ENCODE results near the gene ENAH. TPM values are rescaled to one million over a fixed set of nuclear protein-coding genes. Genes with fewer than 3 reads are reported as not detected.
"Not testable (repeated sequence)": the region's sequence is repeated elsewhere in the genome, so short reads cannot be mapped to it uniquely, and the experiment has no call there.

ENAH gene
- total and polyA plus RNA-seq, 2 donors (not counting 1 experiment from before 2014, with no cell fraction given), result 85.0 to 210 TPM

- H2AFZ ChIP-seq (ENCODE audit: low read length), result no peak overlapping the region
- no peak overlapping the region for H3K27ac ChIP-seq (ENCODE audit: insufficient read depth, low read length)
- H3K27me3 ChIP-seq (ENCODE audit: control insufficient read depth, insufficient read depth, low read length), result no peaks in the 10 kb centered on the region
- no peak overlapping the region for H3K9ac ChIP-seq (ENCODE audit: insufficient read depth, low read length)
- no peaks in the 10 kb centered on the region for H3K79me2 ChIP-seq (ENCODE audit: control insufficient read depth, insufficient read depth, low read length)
- peak in 1 of 2 donors; percentile 32 for DNase-seq (ENCODE audit: low read depth in 2 of 2)
- H3K4me2 ChIP-seq (ENCODE audit: extremely low read depth, insufficient read depth, low read length), result no peak overlapping the region
- H3K4me1 ChIP-seq (ENCODE audit: control insufficient read depth, extremely low read depth, insufficient read depth, low read length), result no peaks in the 10 kb centered on the region
- H4K20me1 ChIP-seq (ENCODE audit: control insufficient read depth, extremely low read depth, insufficient read depth, low read length), result no peaks in the 10 kb centered on the region
- peaks cover 5% of the 10 kb centered on the region for H3K36me3 ChIP-seq (ENCODE audit: control insufficient read depth, insufficient read depth, low read length)
- H3K9me3 ChIP-seq (ENCODE audit: control insufficient read depth, insufficient read depth, low read depth, low read length), result no peaks in the 10 kb centered on the region
- H3K4me3 ChIP-seq (replicated peaks in 1 of 4; ENCODE audit: control extremely low read depth in 1 of 4, insufficient read depth in 1 of 4, low read depth in 3 of 4, low read length in 4 of 4), result no peak overlapping the region
- TF ChIP-seq EZH2 (IDR thresholded peaks at IDR 0.05; ENCODE audit: low read length, missing control alignments) (no peak), CTCF (conservative IDR thresholded peaks at IDR 0.05 in 1 of 2, IDR thresholded peaks at IDR 0.05 in 1 of 2; ENCODE audit: low read depth in 1 of 2, low read length in 2 of 2) (no peak)
Measured at GRCh38 chr1:225514671-225515081, 138.2 kb downstream of the ENAH start.

- H3K27me3 ChIP-seq (ENCODE audit: control insufficient read depth, insufficient read depth, low read length); H4K20me1 ChIP-seq (ENCODE audit: control insufficient read depth, extremely low read depth, insufficient read depth, low read length); H3K27ac ChIP-seq (ENCODE audit: insufficient read depth, low read length); H3K36me3 ChIP-seq (ENCODE audit: control insufficient read depth, insufficient read depth, low read length); H3K4me3 ChIP-seq (replicated peaks in 1 of 4; ENCODE audit: control extremely low read depth in 1 of 4, insufficient read depth in 1 of 4, low read depth in 3 of 4, low read length in 4 of 4); H3K9ac ChIP-seq (ENCODE audit: insufficient read depth, low read length); H3K4me1 ChIP-seq (ENCODE audit: control insufficient read depth, extremely low read depth, insufficient read depth, low read length); H3K9me3 ChIP-seq (ENCODE audit: control insufficient read depth, insufficient read depth, low read depth, low read length); H3K79me2 ChIP-seq (ENCODE audit: control insufficient read depth, insufficient read depth, low read length); H3K4me2 ChIP-seq (ENCODE audit: extremely low read depth, insufficient read depth, low read length); DNase-seq (ENCODE audit: low read depth in 2 of 2); H2AFZ ChIP-seq (ENCODE audit: low read length): not testable (repeated sequence)
Measured at GRCh38 chr1:225513576-225513975, 139.3 kb downstream of the ENAH start.

- Histone ChIP-seq H3K27ac (ENCODE audit: insufficient read depth, low read length) (no peak overlapping the region), H3K36me3 (ENCODE audit: control insufficient read depth, insufficient read depth, low read length) (no peaks in the 10 kb centered on the region), H3K4me2 (ENCODE audit: extremely low read depth, insufficient read depth, low read length) (no peak overlapping the region), H3K4me3 (replicated peaks in 1 of 4; ENCODE audit: control extremely low read depth in 1 of 4, insufficient read depth in 1 of 4, low read depth in 3 of 4, low read length in 4 of 4) (no peak overlapping the region), H3K9ac (ENCODE audit: insufficient read depth, low read length) (no peak overlapping the region), H3K4me1 (ENCODE audit: control insufficient read depth, extremely low read depth, insufficient read depth, low read length) (peaks cover 6% of the 10 kb centered on the region), H3K9me3 (ENCODE audit: control insufficient read depth, insufficient read depth, low read depth, low read length) (no peaks in the 10 kb centered on the region), H4K20me1 (ENCODE audit: control insufficient read depth, extremely low read depth, insufficient read depth, low read length) (no peaks in the 10 kb centered on the region), H3K27me3 (ENCODE audit: control insufficient read depth, insufficient read depth, low read length) (no peaks in the 10 kb centered on the region), H3K79me2 (ENCODE audit: control insufficient read depth, insufficient read depth, low read length) (no peaks in the 10 kb centered on the region), H2AFZ (ENCODE audit: low read length) (no peak overlapping the region)
- no peak for DNase-seq (ENCODE audit: low read depth in 2 of 2)
- TF ChIP-seq CTCF (conservative IDR thresholded peaks at IDR 0.05 in 1 of 2, IDR thresholded peaks at IDR 0.05 in 1 of 2; ENCODE audit: low read depth in 1 of 2, low read length in 2 of 2) (no peak), EZH2 (IDR thresholded peaks at IDR 0.05; ENCODE audit: low read length, missing control alignments) (no peak)
Measured at GRCh38 chr1:225511828-225512381, 141.0 kb downstream of the ENAH start.

GRCh38 chr1:225510740-225511139 is 142.2 kb downstream of the ENAH start:
- H2AFZ ChIP-seq (ENCODE audit: low read length); H3K9ac ChIP-seq (ENCODE audit: insufficient read depth, low read length); H3K36me3 ChIP-seq (ENCODE audit: control insufficient read depth, insufficient read depth, low read length); H3K27me3 ChIP-seq (ENCODE audit: control insufficient read depth, insufficient read depth, low read length); DNase-seq (ENCODE audit: low read depth in 2 of 2); H3K9me3 ChIP-seq (ENCODE audit: control insufficient read depth, insufficient read depth, low read depth, low read length); H3K4me3 ChIP-seq (replicated peaks in 1 of 4; ENCODE audit: control extremely low read depth in 1 of 4, insufficient read depth in 1 of 4, low read depth in 3 of 4, low read length in 4 of 4); H3K4me1 ChIP-seq (ENCODE audit: control insufficient read depth, extremely low read depth, insufficient read depth, low read length); H4K20me1 ChIP-seq (ENCODE audit: control insufficient read depth, extremely low read depth, insufficient read depth, low read length); H3K4me2 ChIP-seq (ENCODE audit: extremely low read depth, insufficient read depth, low read length); H3K79me2 ChIP-seq (ENCODE audit: control insufficient read depth, insufficient read depth, low read length); H3K27ac ChIP-seq (ENCODE audit: insufficient read depth, low read length): not testable (repeated sequence)

Measured in fibroblast of lung (primary cell).